ENCODE results near the gene ULK4. TPM values are rescaled to one million over a fixed set of nuclear protein-coding genes. Genes with fewer than 3 reads are reported as not detected.

The ULK4 gene
- polyA plus RNA-seq, 1 of the 3 experiments (the other 2 are of a cell fraction), result 6.2 TPM

DNA sequence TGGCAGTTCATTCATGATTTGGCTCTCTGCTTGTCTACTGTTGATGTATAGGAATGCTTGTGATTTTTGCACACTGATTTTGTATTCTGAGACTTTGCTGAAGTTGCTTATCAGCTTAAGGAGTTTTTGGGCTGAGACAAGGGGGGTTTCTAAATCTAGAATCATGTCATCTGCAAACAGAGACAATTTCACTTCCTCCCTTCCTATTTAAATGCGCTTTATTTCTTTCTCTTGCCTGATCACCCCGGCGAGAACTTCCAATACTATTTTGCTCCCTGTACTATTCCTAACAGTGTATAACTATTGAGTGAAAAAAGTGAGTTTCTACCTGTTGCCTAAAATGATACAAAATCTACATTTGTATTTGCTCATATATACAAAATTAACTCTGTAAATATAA, 128.3 kb downstream of the ULK4 start:
- WGBS (ENCODE audit: low lambda C conversion rate), result 85% methylated on average over 3 of the region's 3 CpGs
- no peaks in the 10 kb centered on the region for H3K79me2 ChIP-seq (ENCODE audit: insufficient read depth)

DNA sequence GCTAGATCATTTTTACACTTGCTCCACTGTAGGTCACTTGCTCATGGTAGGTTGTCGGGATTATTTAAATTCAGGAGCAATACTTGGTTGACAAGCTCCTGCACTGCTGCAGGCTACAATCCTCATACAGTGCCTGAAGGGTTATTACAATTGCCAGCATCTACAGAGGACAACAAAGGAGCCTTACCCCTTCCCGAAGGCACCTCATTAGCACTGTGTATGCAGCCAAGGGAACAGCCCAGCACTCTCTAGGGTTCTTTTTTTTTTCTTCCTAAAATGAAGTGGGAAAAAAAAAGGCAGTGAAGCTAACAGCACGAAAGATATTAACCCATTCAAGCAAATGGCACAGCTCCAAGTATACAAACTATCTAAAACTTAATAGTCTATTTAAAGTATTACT, 142.7 kb downstream of the ULK4 start:
- Histone ChIP-seq H3K36me3 (replicated peaks in 1 of 2; ENCODE audit: control insufficient read depth in 1 of 2, insufficient read depth in 2 of 2, low read length in 1 of 2) (no peaks in the 10 kb centered on the region), H3K9me3 (no peaks in the 10 kb centered on the region), H3K27ac (ENCODE audit: low read depth in 2 of 2, low read length in 1 of 2) (no peak overlapping the region), H4K20me1 (ENCODE audit: insufficient read depth) (no peaks in the 10 kb centered on the region), H3K9me2 (no peaks in the 10 kb centered on the region), H3K79me2 (ENCODE audit: insufficient read depth) (no peaks in the 10 kb centered on the region), H3K4me2 (no peak overlapping the region), H3F3A (replicated peaks; ENCODE audit: insufficient read depth) (no peaks in the 10 kb centered on the region), H3K4me3 (ENCODE audit: low read depth in 2 of 2, low read length in 1 of 2) (no peak overlapping the region), H3K9ac (no peak overlapping the region), H3K27me3 (ENCODE audit: insufficient read depth) (no peaks in the 10 kb centered on the region), H3K4me1 (ENCODE audit: control insufficient read depth in 1 of 2, insufficient read depth in 2 of 2, low read depth in 1 of 2, low read length in 1 of 2) (no peaks in the 10 kb centered on the region), H2AFZ (ENCODE audit: low read depth) (no peak overlapping the region)
- ChIA-PET CTCF (interaction anchor here (1.2 kb wide), 1 partner anchor 39 kb away, joined by 3 read pairs; no protein-coding TSS in a partner anchor), POLR2A (no interaction called here)
- WGBS (ENCODE audit: low lambda C conversion rate), result 64% methylated on average over 3 of the region's 3 CpGs
- DNase-seq, result no peak
- TF ChIP-seq POLR2AphosphoS5 (IDR thresholded peaks at IDR 0.05; ENCODE audit: low read depth, low read length) (no peak), CHD2 (IDR thresholded peaks at IDR 0.05; ENCODE audit: low read length, partially characterized antibody) (no peak), EZH2phosphoT487 (IDR thresholded peaks at IDR 0.05; ENCODE audit: borderline replicate concordance, low read depth) (no peak), NRF1 (IDR thresholded peaks at IDR 0.05; ENCODE audit: low read depth, low read length) (no peak), JUND (IDR thresholded peaks at IDR 0.05) (no peak), FOXJ3 (CRISPR knock-in tag; IDR thresholded peaks at IDR 0.05) (no peak), YY1 (IDR thresholded peaks at IDR 0.05; ENCODE audit: low read depth) (no peak), SIN3A (IDR thresholded peaks at IDR 0.05; ENCODE audit: borderline replicate concordance, low read depth, low read length) (no peak), EP300 (IDR thresholded peaks at IDR 0.05; ENCODE audit: borderline replicate concordance in 1 of 2, low read depth in 1 of 2, low read length in 1 of 2) (no peak), NFIC (IDR thresholded peaks at IDR 0.05; ENCODE audit: borderline replicate concordance) (no peak), SMC3 (IDR thresholded peaks at IDR 0.05; ENCODE audit: low read depth, low read length) (no peak), FOXM1 (IDR thresholded peaks at IDR 0.05; ENCODE audit: low read depth) (no peak), RCOR1 (IDR thresholded peaks at IDR 0.05; ENCODE audit: low read length) (no peak), GATA2 (CRISPR knock-in tag; IDR thresholded peaks at IDR 0.05) (no peak), TAF1 (IDR thresholded peaks at IDR 0.05; ENCODE audit: borderline replicate concordance, low read depth, low read length) (no peak)
- TF ChIP-seq, protein P1, sequence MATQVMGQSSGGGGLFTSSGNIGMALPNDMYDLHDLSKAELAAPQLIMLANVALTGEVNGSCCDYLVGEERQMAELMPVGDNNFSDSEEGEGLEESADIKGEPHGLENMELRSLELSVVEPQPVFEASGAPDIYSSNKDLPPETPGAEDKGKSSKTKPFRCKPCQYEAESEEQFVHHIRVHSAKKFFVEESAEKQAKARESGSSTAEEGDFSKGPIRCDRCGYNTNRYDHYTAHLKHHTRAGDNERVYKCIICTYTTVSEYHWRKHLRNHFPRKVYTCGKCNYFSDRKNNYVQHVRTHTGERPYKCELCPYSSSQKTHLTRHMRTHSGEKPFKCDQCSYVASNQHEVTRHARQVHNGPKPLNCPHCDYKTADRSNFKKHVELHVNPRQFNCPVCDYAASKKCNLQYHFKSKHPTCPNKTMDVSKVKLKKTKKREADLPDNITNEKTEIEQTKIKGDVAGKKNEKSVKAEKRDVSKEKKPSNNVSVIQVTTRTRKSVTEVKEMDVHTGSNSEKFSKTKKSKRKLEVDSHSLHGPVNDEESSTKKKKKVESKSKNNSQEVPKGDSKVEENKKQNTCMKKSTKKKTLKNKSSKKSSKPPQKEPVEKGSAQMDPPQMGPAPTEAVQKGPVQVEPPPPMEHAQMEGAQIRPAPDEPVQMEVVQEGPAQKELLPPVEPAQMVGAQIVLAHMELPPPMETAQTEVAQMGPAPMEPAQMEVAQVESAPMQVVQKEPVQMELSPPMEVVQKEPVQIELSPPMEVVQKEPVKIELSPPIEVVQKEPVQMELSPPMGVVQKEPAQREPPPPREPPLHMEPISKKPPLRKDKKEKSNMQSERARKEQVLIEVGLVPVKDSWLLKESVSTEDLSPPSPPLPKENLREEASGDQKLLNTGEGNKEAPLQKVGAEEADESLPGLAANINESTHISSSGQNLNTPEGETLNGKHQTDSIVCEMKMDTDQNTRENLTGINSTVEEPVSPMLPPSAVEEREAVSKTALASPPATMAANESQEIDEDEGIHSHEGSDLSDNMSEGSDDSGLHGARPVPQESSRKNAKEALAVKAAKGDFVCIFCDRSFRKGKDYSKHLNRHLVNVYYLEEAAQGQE (IDR thresholded peaks at IDR 0.05; ENCODE audit: low read depth, low read length), result no peak

More for the DNA sequence above, 128.3 kb downstream of the ULK4 start:
- H3K27ac ChIP-seq (ENCODE audit: low read depth in 2 of 2, low read length in 1 of 2), result no peak overlapping the region
- no peak overlapping the region for H2AFZ ChIP-seq (ENCODE audit: low read depth)
- TF ChIP-seq RFX5 (IDR thresholded peaks at IDR 0.05; ENCODE audit: low read length) (no peak), EZH2phosphoT487 (IDR thresholded peaks at IDR 0.05; ENCODE audit: borderline replicate concordance, low read depth) (no peak), RCOR1 (IDR thresholded peaks at IDR 0.05; ENCODE audit: low read length) (no peak), TEAD4 (IDR thresholded peaks at IDR 0.05; ENCODE audit: borderline replicate concordance, insufficient read depth) (no peak), EP300 (IDR thresholded peaks at IDR 0.05; ENCODE audit: borderline replicate concordance in 1 of 2, low read depth in 1 of 2, low read length in 1 of 2) (no peak), SIN3A (IDR thresholded peaks at IDR 0.05; ENCODE audit: borderline replicate concordance, low read depth, low read length) (no peak), TAF1 (IDR thresholded peaks at IDR 0.05; ENCODE audit: borderline replicate concordance, low read depth, low read length) (no peak), FOXM1 (IDR thresholded peaks at IDR 0.05; ENCODE audit: low read depth) (no peak), SMC3 (IDR thresholded peaks at IDR 0.05; ENCODE audit: low read depth, low read length) (no peak)
- H3K36me3 ChIP-seq (replicated peaks in 1 of 2; ENCODE audit: control insufficient read depth in 1 of 2, insufficient read depth in 2 of 2, low read length in 1 of 2), result peaks cover 0 to 9% of the 10 kb centered on the region in 2 experiments
- DNase-seq, result no peak
- no peaks in the 10 kb centered on the region for H3K27me3 ChIP-seq (ENCODE audit: insufficient read depth)
- no peaks in the 10 kb centered on the region for H3K9me2 ChIP-seq
- H3K9me3 ChIP-seq, result no peaks in the 10 kb centered on the region
- no peaks in the 10 kb centered on the region for H4K20me1 ChIP-seq (ENCODE audit: insufficient read depth)
- ChIA-PET POLR2A (no interaction called here), CTCF (no interaction called here)
- no peak overlapping the region for H3K4me2 ChIP-seq
- peaks cover 0 to 2% of the 10 kb centered on the region in 2 experiments; a peak in 1 of 4 replicates for H3K4me1 ChIP-seq (ENCODE audit: control insufficient read depth in 1 of 2, insufficient read depth in 2 of 2, low read depth in 1 of 2, low read length in 1 of 2)
- H3F3A ChIP-seq (replicated peaks; ENCODE audit: insufficient read depth), result no peaks in the 10 kb centered on the region
- H3K9ac ChIP-seq, result no peak overlapping the region
- H3K4me3 ChIP-seq (ENCODE audit: low read depth in 2 of 2, low read length in 1 of 2), result no peak overlapping the region
